Common myeloid progenitor, CD34-positive (primary cell): Measurements from ENCODE around the gene FOXO1. TPM values are rescaled to one million over a fixed set of nuclear protein-coding genes. Genes with fewer than 3 reads are reported as not detected.
A peak's percentile ranks its signal among the peaks of the same experiment; 100 is the strongest.
"Not testable (repeated sequence)": the region's sequence is repeated elsewhere in the genome, so short reads cannot be mapped to it uniquely, and the experiment has no call there.

Experiments
- CTCF ChIA-PET: fragments of 350-600 bp; sonication (Branson Sonifier 250); formaldehyde crosslinking; loops from one replicate; lab custom pipeline; 2021; ENCODE audit warnings: antibody characterized with exemption; lab: Charles Lee
- POLR2A ChIA-PET: fragments of 350-600 bp; sonication (Branson Sonifier 250); formaldehyde crosslinking; loops from one replicate; lab custom pipeline; 2021; ENCODE audit warnings: antibody characterized with exemption; lab: Charles Lee
- DNase-seq, 3 donors: peaks; one replicate each; pipeline versions ENCODE4 v3.0.0 to v3.0.0-alpha.2; 2013
- H3K27ac ChIP-seq, 2 experiments: 1 replicate in 1 of 2; 2 replicates in 1 of 2; pipeline ENCODE4 v1.7.0; 2013; ENCODE audit warnings: inconsistent platforms in 2 of 2, low read length in 2 of 2, mild to moderate bottlenecking in 2 of 2, low read depth in 1 of 2, moderate library complexity in 1 of 2; ENCODE audit not compliant: severe bottlenecking in 2 of 2, insufficient read depth in 1 of 2, poor library complexity in 1 of 2
- H3K27me3 ChIP-seq, 5 experiments: replicated peaks in 2 of 5; 1 replicate in 3 of 5; 2 replicates in 2 of 5; pipeline versions ENCODE4 v1.6.1 to v1.7.0; 2013; ENCODE audit warnings: low read length in 4 of 5, mild to moderate bottlenecking in 2 of 5, moderate library complexity in 2 of 5, inconsistent platforms in 1 of 5; ENCODE audit not compliant: insufficient read depth in 5 of 5, control insufficient read depth in 4 of 5
- H3K36me3 ChIP-seq, 4 experiments: 1 replicate in 2 of 4; 2 replicates in 2 of 4; pipeline versions ENCODE4 v1.6.1 to v1.7.0; 2013; ENCODE audit warnings: low read length in 3 of 4, control low read depth in 1 of 4, mild to moderate bottlenecking in 1 of 4; ENCODE audit not compliant: control insufficient read depth in 4 of 4, insufficient read depth in 4 of 4
- H3K4me1 ChIP-seq, 4 experiments: 1 replicate in 3 of 4; 2 replicates in 1 of 4; pipeline versions ENCODE4 v1.6.1 to v1.7.1; 2013; ENCODE audit warnings: low read length in 3 of 4, mild to moderate bottlenecking in 3 of 4, control low read depth in 1 of 4, inconsistent platforms in 1 of 4, moderate library complexity in 1 of 4; ENCODE audit not compliant: control insufficient read depth in 4 of 4, insufficient read depth in 4 of 4; ENCODE audit errors: control extremely low read depth in 1 of 4
- H3K4me3 ChIP-seq, 7 experiments: 1 replicate in 4 of 7; 2 replicates in 3 of 7; pipeline versions ENCODE4 v1.5.1 to v1.7.0; 2013; ENCODE audit warnings: mild to moderate bottlenecking in 7 of 7, low read length in 6 of 7, moderate library complexity in 6 of 7, inconsistent platforms in 2 of 7, low read depth in 2 of 7, control low read depth in 1 of 7; ENCODE audit not compliant: insufficient read depth in 4 of 7, control insufficient read depth in 1 of 7; ENCODE audit errors: extremely low read depth in 1 of 7
- H3K9me3 ChIP-seq, 5 experiments: 1 replicate in 4 of 5; 2 replicates in 1 of 5; pipeline versions ENCODE4 v1.6.1 to v1.7.1; 2013; ENCODE audit warnings: low read length in 4 of 5, mild to moderate bottlenecking in 2 of 5, inconsistent platforms in 1 of 5, low read depth in 1 of 5, moderate library complexity in 1 of 5; ENCODE audit not compliant: control insufficient read depth in 4 of 5, insufficient read depth in 2 of 5; ENCODE audit errors: control extremely low read depth in 1 of 5
- WGBS: methylation state at CpG from one replicate; pipeline ENCODE4 v1.1.5; 2013; ENCODE audit not compliant: insufficient coverage; 5-methylcytosine and 5-hydroxymethylcytosine counted together
- polyA plus RNA-seq: library from polyadenylated mRNA; unstranded; fragments of 120-200 nt; gene quantifications from one replicate; pipeline ENCODE4 v1.2.1, GENCODE V29; 2013

The FOXO1 gene
- polyA plus RNA-seq = 13.0 TPM

GRCh38 chr13:40666045-40666932, at the start of gene FOXO1:
TSS of gene FOXO1 (minus strand) at chr13:40666641. CDS start at chr13:40666212, 429 bp downstream.
- peak; percentile 84 to 92 (median 91) for DNase-seq
- 0% methylated on average over 75 of the region's 108 CpGs for WGBS
- Histone ChIP-seq H3K4me3 (peak within 1 kb of the TSS; percentile 68 to 92 (median 84)), H3K27ac (peak within 1 kb of the TSS; percentile 50 to 81), H3K27me3 (no peaks in the 10 kb centered on the region), H3K9me3 (no peaks in the 10 kb centered on the region), H3K36me3 (no peaks in the 10 kb centered on the region), H3K4me1 (peaks cover 13 to 39% (median 29%) of the 10 kb centered on the region in 4 experiments)
- CTCF ChIA-PET = interaction anchor here (0.9 kb wide), 1 partner anchor 36 kb away, joined by 3 read pairs; no protein-coding TSS in a partner anchor
- POLR2A ChIA-PET = no interaction called here

- CTCF ChIA-PET, H3K4me3 ChIP-seq, DNase-seq, H3K4me1 ChIP-seq, POLR2A ChIA-PET, H3K27ac ChIP-seq, H3K27me3 ChIP-seq: not testable (repeated sequence)
- Histone ChIP-seq H3K36me3 (peaks cover 0 to 47% (median 3%) of the 10 kb centered on the region in 4 experiments), H3K9me3 (peaks cover 0 to 16% (median 4%) of the 10 kb centered on the region in 5 experiments)
- no CpG with 5 or more reads among the region's 1 CpG for WGBS
Measured at GRCh38 chr13:40714433-40714832, 48.0 kb upstream of the FOXO1 start.

- Histone ChIP-seq H3K36me3 (no peaks in the 10 kb centered on the region), H3K27me3 (no peaks in the 10 kb centered on the region), H3K4me3 (no peak overlapping the region), H3K27ac (no peak overlapping the region), H3K4me1 (no peaks in the 10 kb centered on the region), H3K9me3 (no peaks in the 10 kb centered on the region)
- no peak for DNase-seq
- POLR2A ChIA-PET = no interaction called here
- CTCF ChIA-PET = no interaction called here
- WGBS = 4% methylated on average over 2 of the region's 2 CpGs
Measured at GRCh38 chr13:40706439-40706838, 40.0 kb upstream of the FOXO1 start.

GRCh38 chr13:40697711-40698110, 31.3 kb upstream of the FOXO1 start:
- no peak for DNase-seq
- 97% methylated on average over 4 of the region's 5 CpGs for WGBS
- CTCF ChIA-PET = interaction anchor here (0.8 kb wide), 1 partner anchor 16 kb away, joined by 3 read pairs; no protein-coding TSS in a partner anchor

GRCh38 chr13:40694426-40694825, 28.0 kb upstream of the FOXO1 start:
- Histone ChIP-seq H3K27me3 (no peaks in the 10 kb centered on the region), H3K4me3 (no peak overlapping the region), H3K9me3 (peaks cover 0 to 1% (median 0%) of the 10 kb centered on the region in 5 experiments), H3K36me3 (no peaks in the 10 kb centered on the region), H3K4me1 (no peaks in the 10 kb centered on the region), H3K27ac (no peak overlapping the region)
- CTCF ChIA-PET = interaction anchor here (0.7 to 1.2 kb wide), 2 partner anchors 71 to 224 kb away, joined by 3 read pairs; no protein-coding TSS in a partner anchor
- POLR2A ChIA-PET = no interaction called here
- DNase-seq = no peak
- WGBS = 100% methylated on average over 1 of the region's 4 CpGs

More at GRCh38 chr13:40697711-40698110, 31.3 kb upstream of the FOXO1 start:
- Histone ChIP-seq H3K36me3 (no peaks in the 10 kb centered on the region), H3K27ac (no peak overlapping the region), H3K9me3 (peaks cover 0 to 1% (median 0%) of the 10 kb centered on the region in 5 experiments), H3K27me3 (no peaks in the 10 kb centered on the region), H3K4me3 (no peak overlapping the region), H3K4me1 (no peaks in the 10 kb centered on the region)
- POLR2A ChIA-PET = no interaction called here

GRCh38 chr13:40692946-40693345, 26.5 kb upstream of the FOXO1 start:
- ChIA-PET CTCF (no interaction called here), POLR2A (no interaction called here)
- H3K27me3 ChIP-seq = no peaks in the 10 kb centered on the region
- H3K4me1 ChIP-seq = no peaks in the 10 kb centered on the region
- no peaks in the 10 kb centered on the region for H3K36me3 ChIP-seq
- no CpG with 5 or more reads among the region's 2 CpGs for WGBS
- no peak overlapping the region for H3K27ac ChIP-seq
- H3K9me3 ChIP-seq = peaks cover 0 to 1% (median 0%) of the 10 kb centered on the region in 5 experiments
- no peak overlapping the region for H3K4me3 ChIP-seq
- peak in 1 of 3 donors; percentile 12 for DNase-seq

- POLR2A ChIA-PET = interaction anchor here (0.7 kb wide), 1 partner anchor 434 kb away, joined by 5 read pairs; no protein-coding TSS in a partner anchor
- Histone ChIP-seq H3K9me3 (no peaks in the 10 kb centered on the region), H3K36me3 (no peaks in the 10 kb centered on the region), H3K27me3 (no peaks in the 10 kb centered on the region), H3K27ac (no peak overlapping the region), H3K4me3 (no peak overlapping the region), H3K4me1 (no peaks in the 10 kb centered on the region)
- DNase-seq = no peak
- WGBS = 100% methylated on average over 1 of the region's 3 CpGs
- CTCF ChIA-PET = interaction anchor here (0.6 to 0.9 kb wide), 2 partner anchors 12 to 1004 kb away, joined by 3 to 4 read pairs; no protein-coding TSS in a partner anchor
Measured at GRCh38 chr13:40688781-40689180, 22.3 kb upstream of the FOXO1 start.
